HepG2 (cell line): ENCODE results near the gene KCNB1. TPM values are rescaled to one million over a fixed set of nuclear protein-coding genes. Genes with fewer than 3 reads are reported as not detected.

Experiments
- ATAC-seq: fragments of 200-7000 bp; cut with Tn5 transposase; 3 replicates; pipeline ENCODE4 v1.9.1; 2020; ENCODE audit warnings: mild to moderate bottlenecking, moderate library complexity
- BruUV-seq: library from RNA; stranded (reverse); fragments of 400-500 nt; replicated peaks from 2 replicates; lab custom pipeline; 2021; lab: Mats Ljungman, UMichigan
- CTCF ChIA-PET: fragments of 300-600 bp; formaldehyde crosslinking; extraction: SDS; loops from one replicate; lab custom pipeline; 2021; ENCODE audit warnings: low total read pairs, inconsistent platforms, low intra/inter-chr PET ratio; lab: Yijun Ruan, JAX
- POLR2A ChIA-PET: fragments of 350-600 bp; sonication (Branson Sonifier 250); formaldehyde crosslinking; loops from one replicate; lab custom pipeline; 2020; ENCODE audit warnings: antibody characterized with exemption, inconsistent platforms; lab: Yijun Ruan, JAX
- DNase-seq: peaks from one replicate; pipeline ENCODE4 v3.0.0-alpha.2; 2015; ENCODE audit warnings: low spot score
- FAIRE-seq: peaks from 3 replicates; lab custom pipeline; 2011; peaks lifted over from hg19 to GRCh38; lab: Jason Lieb, UNC
- H2AFZ ChIP-seq: one replicate; pipeline ENCODE4 v1.6.1; 2011; ENCODE audit warnings: low read length, inconsistent platforms
- H3K27ac ChIP-seq: fragments of 300-600 bp; 3 replicates; pipeline ENCODE4 v1.8.0; 2011; ENCODE audit warnings: mixed run types, mild to moderate bottlenecking, mixed read lengths, low read length, inconsistent platforms; ENCODE audit not compliant: insufficient read depth; ENCODE audit errors: extremely low read length
- H3K27me3 ChIP-seq, 2 experiments: fragments of 200-600 bp in 1 of 2; 2 replicates in 1 of 2; 3 replicates in 1 of 2; pipeline versions ENCODE4 v1.6.0 to v1.8.0; 2011; ENCODE audit warnings: low read length in 2 of 2, mild to moderate bottlenecking in 2 of 2, moderate library complexity in 2 of 2, inconsistent platforms in 1 of 2; ENCODE audit not compliant: insufficient read depth in 2 of 2, control insufficient read depth in 1 of 2
- H3K36me3 ChIP-seq, 2 experiments: fragments of 200-600 bp in 1 of 2; replicated peaks in 1 of 2; 2 replicates in 1 of 2; 3 replicates in 1 of 2; pipeline versions ENCODE4 v1.5.1 to v1.8.0; 2011; ENCODE audit warnings: low read length in 2 of 2, inconsistent platforms in 1 of 2; ENCODE audit not compliant: insufficient read depth in 2 of 2, control insufficient read depth in 1 of 2
- H3K4me1 ChIP-seq: 2 replicates; pipeline ENCODE4 v1.5.1; 2012; ENCODE audit warnings: low read length, inconsistent platforms; ENCODE audit not compliant: insufficient read depth
- H3K4me2 ChIP-seq: 2 replicates; pipeline ENCODE4 v1.6.0; 2011; ENCODE audit warnings: low read depth, low read length, inconsistent platforms
- H3K4me3 ChIP-seq, 3 experiments: fragments of 200-600 bp in 1 of 3; sonication (generic), shearing (Covaris generic) in 1 of 3; replicated peaks in 1 of 3; 2 replicates each; pipeline ENCODE4 v1.5.1; 2011 to 2016; ENCODE audit warnings: low read length in 3 of 3, inconsistent platforms in 2 of 3, low read depth in 2 of 3, mild to moderate bottlenecking in 2 of 3, control low read depth in 1 of 3, mixed read lengths in 1 of 3; ENCODE audit not compliant: insufficient read depth in 1 of 3
- H3K79me2 ChIP-seq: one replicate; pipeline ENCODE4 v1.6.1; 2011; ENCODE audit warnings: low read length, inconsistent platforms; ENCODE audit not compliant: insufficient read depth
- H3K9ac ChIP-seq: 2 replicates; pipeline ENCODE4 v1.6.0; 2011; ENCODE audit warnings: mild to moderate bottlenecking, low read depth, low read length, inconsistent platforms; ENCODE audit not compliant: insufficient read depth
- H3K9me3 ChIP-seq: 2 replicates; pipeline ENCODE4 v1.5.1; 2012; ENCODE audit warnings: mild to moderate bottlenecking, low read length
- H4K20me1 ChIP-seq: 2 replicates; pipeline ENCODE4 v1.6.0; 2011; ENCODE audit warnings: inconsistent platforms, mild to moderate bottlenecking, low read length, moderate library complexity; ENCODE audit not compliant: insufficient read depth
- CBX5 ChIP-seq: sonication (generic); formaldehyde crosslinking; IDR thresholded peaks from 2 replicates; pipeline ENCODE4 v1.4.0; 2020; ENCODE audit warnings: missing genetic modification reagents, borderline replicate concordance
- FOSL1 ChIP-seq: sonication (generic); formaldehyde crosslinking; IDR thresholded peaks from 2 replicates; pipeline ENCODE4 v1.9.0; 2021; ENCODE audit warnings: missing genetic modification reagents, borderline replicate concordance
- HIVEP1 ChIP-seq: sonication (generic); formaldehyde crosslinking; IDR thresholded peaks from 2 replicates; pipeline ENCODE4 v1.4.0; 2020; ENCODE audit warnings: mild to moderate bottlenecking, missing genetic modification reagents
- NCOA5 ChIP-seq: sonication (generic); formaldehyde crosslinking; IDR thresholded peaks from 2 replicates; pipeline ENCODE4 v1.4.0; 2020; ENCODE audit warnings: missing genetic modification reagents
- RXRB ChIP-seq: IDR thresholded peaks from 2 replicates; pipeline ENCODE4 v1.6.1; 2016; ENCODE audit warnings: borderline replicate concordance, missing genetic modification reagents, missing compliant biosample characterization
- ZNF530 ChIP-seq: sonication (generic); formaldehyde crosslinking; IDR thresholded peaks from 2 replicates; pipeline ENCODE4 v1.5.0; 2020; ENCODE audit warnings: low read depth, mild to moderate bottlenecking, missing genetic modification reagents
- ZSCAN9 ChIP-seq: IDR thresholded peaks from 2 replicates; pipeline ENCODE4 v1.6.1; 2016; ENCODE audit warnings: borderline replicate concordance
- WGBS: methylation state at CpG from one replicate; pipeline ENCODE4 v1.1.6; 2017; ENCODE audit warnings: low lambda C conversion rate; 5-methylcytosine and 5-hydroxymethylcytosine counted together
- in situ Hi-C: cut with HindIII; loops from 2 replicates; pipeline ENCODE4 v1.10.0; 2017; ENCODE audit warnings: low pct_unique_long_range_greater_than_20kb; ENCODE audit not compliant: extremely low pct_ligation_motif_present
- intact Hi-C: fragments of 100-400 bp; cut with micrococcal nuclease; formaldehyde crosslinking; loops from one replicate; pipeline ENCODE4 v1.10.0; 2022; ENCODE audit not compliant: unreplicated experiment
- polyA plus RNA-seq, 8 experiments: library from polyadenylated mRNA; depleted of rRNA in 3 of 8; stranded (reverse) in 7 of 8; unstranded in 1 of 8; fragments of >200 nt; fragmentation: Illumina TruSeq in 4 of 8; extraction: Trizol in 4 of 8; gene quantifications; 2 replicates each; pipeline versions ENCODE4 v1.2.1 to v1.2.3, GENCODE V29; 2011 to 2016; ENCODE audit warnings: low read depth in 4 of 8, missing spikeins in 1 of 8, mixed read lengths in 1 of 8; ENCODE audit not compliant: insufficient read depth in 1 of 8
- total RNA-seq, 5 experiments: library from RNA; depleted of rRNA; stranded (reverse); fragments of >200 nt; fragmentation: Illumina TruSeq; extraction: Trizol; gene quantifications; 2 replicates each; pipeline ENCODE4 v1.2.3, GENCODE V29; 2016; ENCODE audit warnings: low read depth in 1 of 5
- TF ChIP-seq, protein P1 (sequence below): sonication (generic); formaldehyde crosslinking; IDR thresholded peaks from 2 replicates; pipeline ENCODE4 v1.5.1; 2020; ENCODE audit warnings: missing genetic modification reagents, mild to moderate bottlenecking, borderline replicate concordance
- TF ChIP-seq, protein P2 (sequence below): IDR thresholded peaks from 2 replicates; pipeline ENCODE4 v1.6.1; 2016; ENCODE audit warnings: missing genetic modification reagents, missing compliant biosample characterization
- TF ChIP-seq, protein P3 (sequence below): sonication (generic); formaldehyde crosslinking; IDR thresholded peaks from 2 replicates; pipeline ENCODE4 v1.4.0; 2020; ENCODE audit warnings: mild to moderate bottlenecking, missing genetic modification reagents

KCNB1 gene
- total and polyA plus RNA-seq, 2 of the 13 experiments (the other 11 are each of a cell fraction or from before 2014, with no cell fraction given) = 0.02 TPM; not detected in 1

DNA sequence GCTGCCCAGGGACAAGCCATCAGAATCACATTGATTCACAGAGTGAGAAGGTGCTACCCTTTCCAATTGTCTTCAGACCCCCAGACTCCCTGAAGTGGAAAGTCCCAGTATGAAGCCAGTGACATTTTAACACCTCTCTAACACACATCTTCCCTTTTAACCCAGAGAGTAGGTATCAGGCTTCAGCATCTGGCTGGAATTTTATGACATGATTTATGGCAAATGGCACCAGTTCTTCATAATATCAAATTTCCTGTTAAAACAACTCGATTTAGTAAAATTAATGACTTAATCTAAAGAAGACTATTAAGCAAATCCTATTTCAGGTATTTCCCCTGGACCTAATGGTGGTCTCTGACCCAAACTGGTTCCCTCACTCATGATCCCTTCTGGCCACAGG is 25.0 kb downstream of the KCNB1 start:
- Histone ChIP-seq H3K4me2 (no peak overlapping the region), H3K9me3 (no peaks in the 10 kb centered on the region), H3K36me3 (no peaks in the 10 kb centered on the region), H2AFZ (no peak overlapping the region), H3K4me1 (no peaks in the 10 kb centered on the region), H3K9ac (no peak overlapping the region), H3K27ac (no peak overlapping the region), H4K20me1 (no peaks in the 10 kb centered on the region), H3K79me2 (no peaks in the 10 kb centered on the region), H3K27me3 (peaks cover 8 to 57% of the 10 kb centered on the region in 2 experiments; a peak in 3 of 5 replicates), H3K4me3 (no peak overlapping the region)
- ATAC-seq = no peak
- TF ChIP-seq ZNF530 (CRISPR knock-in tag) = no peak
- TF ChIP-seq RXRB (CRISPR knock-in tag) = no peak
- no peak for TF ChIP-seq CBX5 (CRISPR knock-in tag)
- TF ChIP-seq NCOA5 (CRISPR knock-in tag) = no peak
- TF ChIP-seq, protein P1, sequence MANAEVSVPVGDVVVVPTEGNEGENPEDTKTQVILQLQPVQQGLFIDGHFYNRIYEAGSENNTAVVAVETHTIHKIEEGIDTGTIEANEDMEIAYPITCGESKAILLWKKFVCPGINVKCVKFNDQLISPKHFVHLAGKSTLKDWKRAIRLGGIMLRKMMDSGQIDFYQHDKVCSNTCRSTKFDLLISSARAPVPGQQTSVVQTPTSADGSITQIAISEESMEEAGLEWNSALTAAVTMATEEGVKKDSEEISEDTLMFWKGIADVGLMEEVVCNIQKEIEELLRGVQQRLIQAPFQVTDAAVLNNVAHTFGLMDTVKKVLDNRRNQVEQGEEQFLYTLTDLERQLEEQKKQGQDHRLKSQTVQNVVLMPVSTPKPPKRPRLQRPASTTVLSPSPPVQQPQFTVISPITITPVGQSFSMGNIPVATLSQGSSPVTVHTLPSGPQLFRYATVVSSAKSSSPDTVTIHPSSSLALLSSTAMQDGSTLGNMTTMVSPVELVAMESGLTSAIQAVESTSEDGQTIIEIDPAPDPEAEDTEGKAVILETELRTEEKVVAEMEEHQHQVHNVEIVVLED = no peak
- TF ChIP-seq FOSL1 (CRISPR knock-in tag) = no peak
- TF ChIP-seq, protein P2, sequence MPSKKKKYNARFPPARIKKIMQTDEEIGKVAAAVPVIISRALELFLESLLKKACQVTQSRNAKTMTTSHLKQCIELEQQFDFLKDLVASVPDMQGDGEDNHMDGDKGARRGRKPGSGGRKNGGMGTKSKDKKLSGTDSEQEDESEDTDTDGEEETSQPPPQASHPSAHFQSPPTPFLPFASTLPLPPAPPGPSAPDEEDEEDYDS (CRISPR knock-in tag) = no peak
- no peak for TF ChIP-seq HIVEP1 (CRISPR knock-in tag)
- TF ChIP-seq, protein P3, sequence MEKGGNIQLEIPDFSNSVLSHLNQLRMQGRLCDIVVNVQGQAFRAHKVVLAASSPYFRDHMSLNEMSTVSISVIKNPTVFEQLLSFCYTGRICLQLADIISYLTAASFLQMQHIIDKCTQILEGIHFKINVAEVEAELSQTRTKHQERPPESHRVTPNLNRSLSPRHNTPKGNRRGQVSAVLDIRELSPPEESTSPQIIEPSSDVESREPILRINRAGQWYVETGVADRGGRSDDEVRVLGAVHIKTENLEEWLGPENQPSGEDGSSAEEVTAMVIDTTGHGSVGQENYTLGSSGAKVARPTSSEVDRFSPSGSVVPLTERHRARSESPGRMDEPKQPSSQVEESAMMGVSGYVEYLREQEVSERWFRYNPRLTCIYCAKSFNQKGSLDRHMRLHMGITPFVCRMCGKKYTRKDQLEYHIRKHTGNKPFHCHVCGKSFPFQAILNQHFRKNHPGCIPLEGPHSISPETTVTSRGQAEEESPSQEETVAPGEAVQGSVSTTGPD = no peak
- TF ChIP-seq ZSCAN9 (CRISPR knock-in tag) = no peak
- no peak for DNase-seq
- intact Hi-C loops (no loop called here), in situ Hi-C loops (no loop called here)
- no TSS peak for BruUV-seq
- POLR2A ChIA-PET = no interaction called here
- CTCF ChIA-PET = no interaction called here
- no peak for FAIRE-seq
- 0% methylated on average over 1 of the region's 1 CpG for WGBS
